Karpas-422 (cell line): ENCODE data around the gene EYS. TPM values are rescaled to one million over a fixed set of nuclear protein-coding genes. Genes with fewer than 3 reads are reported as not detected.

Experiments used
- DNase-seq: peaks from one replicate; pipeline ENCODE4 v3.0.0-alpha.2; 2015
- H2AFZ ChIP-seq: fragments of 200-600 bp; sonication (generic); 2 replicates; pipeline ENCODE4 v1.6.1; 2014; ENCODE audit warnings: antibody characterized with exemption, low read length, mixed read lengths
- H3K27ac ChIP-seq: fragments of 200-600 bp; sonication (generic); 2 replicates; pipeline ENCODE4 v1.5.1; 2014; ENCODE audit warnings: mild to moderate bottlenecking, low read length, moderate library complexity
- H3K27me3 ChIP-seq: fragments of 200-600 bp; sonication (generic); 2 replicates; pipeline ENCODE4 v1.6.1; 2014; ENCODE audit warnings: low read length, mixed read lengths
- H3K36me3 ChIP-seq: fragments of 200-600 bp; sonication (generic); 2 replicates; pipeline ENCODE4 v1.6.1; 2014; ENCODE audit warnings: low read length, mixed read lengths; ENCODE audit not compliant: insufficient read depth
- H3K4me1 ChIP-seq: fragments of 200-600 bp; sonication (generic); 2 replicates; pipeline ENCODE4 v1.6.1; 2014; ENCODE audit warnings: mild to moderate bottlenecking, low read length, mixed read lengths
- H3K4me2 ChIP-seq: fragments of 200-600 bp; sonication (generic); 2 replicates; pipeline ENCODE4 v1.6.1; 2014; ENCODE audit warnings: low read length, low read depth, mild to moderate bottlenecking; ENCODE audit not compliant: poor library complexity, severe bottlenecking
- H3K4me3 ChIP-seq: fragments of 200-600 bp; sonication (generic); 2 replicates; pipeline ENCODE4 v1.5.1; 2014; ENCODE audit warnings: mild to moderate bottlenecking, antibody characterized with exemption, low read length, mixed read lengths
- H3K79me2 ChIP-seq: fragments of 200-600 bp; sonication (generic); 2 replicates; pipeline ENCODE4 v1.6.1; 2014; ENCODE audit warnings: mild to moderate bottlenecking, low read length, mixed read lengths
- H3K9ac ChIP-seq: fragments of 200-600 bp; sonication (generic); 2 replicates; pipeline ENCODE4 v1.6.0; 2014; ENCODE audit warnings: low read length
- H3K9me2 ChIP-seq: fragments of 200-600 bp; sonication (generic), shearing (Covaris generic); replicated peaks from 2 replicates; pipeline ENCODE4 v1.6.0; 2014; ENCODE audit warnings: mild to moderate bottlenecking, low read length, moderate library complexity; ENCODE audit not compliant: insufficient read depth
- H3K9me3 ChIP-seq: fragments of 300-700, 200-600 bp; sonication (generic); 2 replicates; pipeline ENCODE4 v1.6.1; 2014; ENCODE audit warnings: low read length, mixed read lengths
- H4K20me1 ChIP-seq: fragments of 200-600 bp; sonication (generic); 2 replicates; pipeline ENCODE4 v1.6.1; 2014; ENCODE audit warnings: mild to moderate bottlenecking, antibody characterized with exemption, low read length, low read depth; ENCODE audit not compliant: insufficient read depth
- total RNA-seq: library from RNA; depleted of rRNA; stranded (reverse); fragments of >200 nt; shearing (Covaris generic); gene quantifications from 2 replicates; pipeline ENCODE4 v1.2.3, GENCODE V29; 2014; ENCODE audit warnings: low replicate concordance

EYS gene
- total RNA-seq, 1 experiment from 2014 or later = not detected

- H3K9me2 ChIP-seq = no peaks in the 10 kb centered on the region
- H3K4me3 ChIP-seq = no peak overlapping the region
- no peaks in the 10 kb centered on the region for H3K27me3 ChIP-seq
- H3K27ac ChIP-seq = no peak overlapping the region
- H3K4me1 ChIP-seq = no peaks in the 10 kb centered on the region
- DNase-seq = no peak
- no peaks in the 10 kb centered on the region for H3K79me2 ChIP-seq
- no peak overlapping the region for H3K4me2 ChIP-seq
- no peak overlapping the region for H2AFZ ChIP-seq
- no peaks in the 10 kb centered on the region for H3K36me3 ChIP-seq
- H4K20me1 ChIP-seq = no peaks in the 10 kb centered on the region
- H3K9ac ChIP-seq = no peak overlapping the region
- H3K9me3 ChIP-seq = peaks cover 12% of the 10 kb centered on the region; the same call in 1 of the 2 replicates
Observed at GRCh38 chr6:64713175-64713574, 993.9 kb downstream of the EYS start.

- DNase-seq = no peak
- H3K9ac ChIP-seq = no peak overlapping the region
Observed at GRCh38 chr6:64712606-64713005, 994.4 kb downstream of the EYS start.

GRCh38 chr6:64703922-64704321, 1003.1 kb downstream of the EYS start:
- Histone ChIP-seq H2AFZ (no peak overlapping the region), H3K27me3 (no peaks in the 10 kb centered on the region)
- no peak for DNase-seq

More at GRCh38 chr6:64712606-64713005, 994.4 kb downstream of the EYS start:
- no peaks in the 10 kb centered on the region for H3K79me2 ChIP-seq
- H3K27me3 ChIP-seq = no peaks in the 10 kb centered on the region
- no peak overlapping the region for H3K4me3 ChIP-seq
- peaks cover 12% of the 10 kb centered on the region; the same call in 1 of the 2 replicates for H3K9me3 ChIP-seq
- H3K4me2 ChIP-seq = no peak overlapping the region
- H3K36me3 ChIP-seq = no peaks in the 10 kb centered on the region
- no peak overlapping the region for H3K27ac ChIP-seq
- no peaks in the 10 kb centered on the region for H3K9me2 ChIP-seq
- no peaks in the 10 kb centered on the region for H3K4me1 ChIP-seq
- H2AFZ ChIP-seq = no peak overlapping the region
- H4K20me1 ChIP-seq = no peaks in the 10 kb centered on the region

GRCh38 chr6:64696053-64696452, 1011.0 kb downstream of the EYS start:
- Histone ChIP-seq H3K4me2 (no peak overlapping the region), H3K27ac (no peak overlapping the region), H3K36me3 (no peaks in the 10 kb centered on the region), H4K20me1 (no peaks in the 10 kb centered on the region), H3K79me2 (no peaks in the 10 kb centered on the region), H3K9me2 (no peaks in the 10 kb centered on the region), H3K4me1 (no peaks in the 10 kb centered on the region), H3K27me3 (no peaks in the 10 kb centered on the region), H3K9ac (no peak overlapping the region), H3K4me3 (no peak overlapping the region), H3K9me3 (peaks cover 40% of the 10 kb centered on the region), H2AFZ (no peak overlapping the region)
- DNase-seq = no peak

More at GRCh38 chr6:64703922-64704321, 1003.1 kb downstream of the EYS start:
- Histone ChIP-seq H3K79me2 (no peaks in the 10 kb centered on the region), H3K4me3 (no peak overlapping the region), H3K4me1 (no peaks in the 10 kb centered on the region), H3K4me2 (no peak overlapping the region), H3K27ac (no peak overlapping the region), H3K9me2 (no peaks in the 10 kb centered on the region), H3K9me3 (peaks cover 23% of the 10 kb centered on the region), H3K36me3 (no peaks in the 10 kb centered on the region), H3K9ac (no peak overlapping the region), H4K20me1 (no peaks in the 10 kb centered on the region)

GRCh38 chr6:64694356-64694755, 1012.7 kb downstream of the EYS start:
- no peaks in the 10 kb centered on the region for H3K27me3 ChIP-seq

GRCh38 chr6:64691064-64691463, 1016.0 kb downstream of the EYS start:
- H3K9me3 ChIP-seq = peaks cover 23% of the 10 kb centered on the region
- H3K4me3 ChIP-seq = no peak overlapping the region
- no peaks in the 10 kb centered on the region for H3K9me2 ChIP-seq
- H3K27ac ChIP-seq = no peak overlapping the region
- H2AFZ ChIP-seq = no peak overlapping the region
- DNase-seq = no peak
- no peaks in the 10 kb centered on the region for H3K27me3 ChIP-seq
- no peaks in the 10 kb centered on the region for H3K4me1 ChIP-seq
- no peak overlapping the region for H3K9ac ChIP-seq
- no peaks in the 10 kb centered on the region for H4K20me1 ChIP-seq
- no peaks in the 10 kb centered on the region for H3K36me3 ChIP-seq
- no peak overlapping the region for H3K4me2 ChIP-seq
- H3K79me2 ChIP-seq = no peaks in the 10 kb centered on the region

More at GRCh38 chr6:64694356-64694755, 1012.7 kb downstream of the EYS start:
- no peak overlapping the region for H2AFZ ChIP-seq
- H3K4me3 ChIP-seq = no peak overlapping the region
- DNase-seq = no peak
- H3K9ac ChIP-seq = no peak overlapping the region
- peaks cover 36% of the 10 kb centered on the region for H3K9me3 ChIP-seq
- no peaks in the 10 kb centered on the region for H3K4me1 ChIP-seq
- no peaks in the 10 kb centered on the region for H3K9me2 ChIP-seq
- no peaks in the 10 kb centered on the region for H3K36me3 ChIP-seq
- H3K4me2 ChIP-seq = no peak overlapping the region
- H3K79me2 ChIP-seq = no peaks in the 10 kb centered on the region
- no peaks in the 10 kb centered on the region for H4K20me1 ChIP-seq
- H3K27ac ChIP-seq = no peak overlapping the region

GRCh38 chr6:64685401-64685800, 1021.6 kb downstream of the EYS start:
- no peaks in the 10 kb centered on the region for H3K79me2 ChIP-seq
- H4K20me1 ChIP-seq = no peaks in the 10 kb centered on the region
- no peaks in the 10 kb centered on the region for H3K36me3 ChIP-seq
- no peak overlapping the region for H3K4me2 ChIP-seq
- no peaks in the 10 kb centered on the region for H3K4me1 ChIP-seq
- no peaks in the 10 kb centered on the region for H3K9me2 ChIP-seq
- no peaks in the 10 kb centered on the region; the same call in 1 of the 2 replicates for H3K9me3 ChIP-seq
- no peak overlapping the region for H3K9ac ChIP-seq
- no peaks in the 10 kb centered on the region for H3K27me3 ChIP-seq
- H3K4me3 ChIP-seq = no peak overlapping the region
- no peak overlapping the region for H2AFZ ChIP-seq
- DNase-seq = no peak
- H3K27ac ChIP-seq = no peak overlapping the region

GRCh38 chr6:64683682-64684081, 1023.3 kb downstream of the EYS start:
- DNase-seq = no peak
- no peaks in the 10 kb centered on the region for H3K4me1 ChIP-seq
- H3K27ac ChIP-seq = no peak overlapping the region
- no peak overlapping the region for H3K4me2 ChIP-seq
- H3K79me2 ChIP-seq = no peaks in the 10 kb centered on the region
- no peaks in the 10 kb centered on the region for H3K9me2 ChIP-seq
- H3K36me3 ChIP-seq = no peaks in the 10 kb centered on the region
- H3K4me3 ChIP-seq = no peak overlapping the region
- no peaks in the 10 kb centered on the region; the same call in 1 of the 2 replicates for H3K9me3 ChIP-seq
- no peaks in the 10 kb centered on the region for H4K20me1 ChIP-seq
- H3K9ac ChIP-seq = no peak overlapping the region
- no peaks in the 10 kb centered on the region for H3K27me3 ChIP-seq
- H2AFZ ChIP-seq = no peak overlapping the region
